Measurements from ENCODE around the gene HTR3A. TPM values are rescaled to one million over a fixed set of nuclear protein-coding genes. Genes with fewer than 3 reads are reported as not detected.

HTR3A gene
- total RNA-seq, 1 donor from 2014 or later: not detected

DNA sequence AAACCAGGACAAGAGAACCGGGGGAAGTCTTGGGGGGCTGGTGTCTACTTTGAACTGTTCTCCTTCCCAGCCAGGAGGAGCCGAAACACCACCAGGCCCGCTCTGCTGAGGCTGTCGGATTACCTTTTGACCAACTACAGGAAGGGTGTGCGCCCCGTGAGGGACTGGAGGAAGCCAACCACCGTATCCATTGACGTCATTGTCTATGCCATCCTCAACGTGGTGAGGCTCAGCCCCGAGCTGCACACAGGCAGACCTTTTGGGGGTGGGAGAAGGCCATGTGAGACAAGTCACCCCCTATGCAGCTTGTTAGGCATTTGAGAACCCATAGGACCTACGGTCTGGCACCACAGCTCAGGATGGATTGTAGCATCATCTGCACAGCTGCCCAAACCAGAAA lies 2.8 kb downstream of the HTR3A start:
- H3K36me3 Mint-ChIP-seq (ENCODE audit: low read depth, unreplicated experiment): no peaks in the 10 kb centered on the region
- TF ChIP-seq, protein P1, sequence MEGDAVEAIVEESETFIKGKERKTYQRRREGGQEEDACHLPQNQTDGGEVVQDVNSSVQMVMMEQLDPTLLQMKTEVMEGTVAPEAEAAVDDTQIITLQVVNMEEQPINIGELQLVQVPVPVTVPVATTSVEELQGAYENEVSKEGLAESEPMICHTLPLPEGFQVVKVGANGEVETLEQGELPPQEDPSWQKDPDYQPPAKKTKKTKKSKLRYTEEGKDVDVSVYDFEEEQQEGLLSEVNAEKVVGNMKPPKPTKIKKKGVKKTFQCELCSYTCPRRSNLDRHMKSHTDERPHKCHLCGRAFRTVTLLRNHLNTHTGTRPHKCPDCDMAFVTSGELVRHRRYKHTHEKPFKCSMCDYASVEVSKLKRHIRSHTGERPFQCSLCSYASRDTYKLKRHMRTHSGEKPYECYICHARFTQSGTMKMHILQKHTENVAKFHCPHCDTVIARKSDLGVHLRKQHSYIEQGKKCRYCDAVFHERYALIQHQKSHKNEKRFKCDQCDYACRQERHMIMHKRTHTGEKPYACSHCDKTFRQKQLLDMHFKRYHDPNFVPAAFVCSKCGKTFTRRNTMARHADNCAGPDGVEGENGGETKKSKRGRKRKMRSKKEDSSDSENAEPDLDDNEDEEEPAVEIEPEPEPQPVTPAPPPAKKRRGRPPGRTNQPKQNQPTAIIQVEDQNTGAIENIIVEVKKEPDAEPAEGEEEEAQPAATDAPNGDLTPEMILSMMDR (IDR thresholded peaks at IDR 0.05; ENCODE audit: unreplicated experiment): no peak
- H3K27ac Mint-ChIP-seq (ENCODE audit: unreplicated experiment): no peak overlapping the region
- DNase-seq (ENCODE audit: low spot score): no peak
- H3K4me3 Mint-ChIP-seq (ENCODE audit: unreplicated experiment): no peak overlapping the region
- H3K9me3 Mint-ChIP-seq (ENCODE audit: unreplicated experiment): no peaks in the 10 kb centered on the region
- H3K4me1 Mint-ChIP-seq (ENCODE audit: unreplicated experiment): peaks cover 12% of the 10 kb centered on the region
- H3K27me3 Mint-ChIP-seq (ENCODE audit: unreplicated experiment): peaks cover 2% of the 10 kb centered on the region

DNA sequence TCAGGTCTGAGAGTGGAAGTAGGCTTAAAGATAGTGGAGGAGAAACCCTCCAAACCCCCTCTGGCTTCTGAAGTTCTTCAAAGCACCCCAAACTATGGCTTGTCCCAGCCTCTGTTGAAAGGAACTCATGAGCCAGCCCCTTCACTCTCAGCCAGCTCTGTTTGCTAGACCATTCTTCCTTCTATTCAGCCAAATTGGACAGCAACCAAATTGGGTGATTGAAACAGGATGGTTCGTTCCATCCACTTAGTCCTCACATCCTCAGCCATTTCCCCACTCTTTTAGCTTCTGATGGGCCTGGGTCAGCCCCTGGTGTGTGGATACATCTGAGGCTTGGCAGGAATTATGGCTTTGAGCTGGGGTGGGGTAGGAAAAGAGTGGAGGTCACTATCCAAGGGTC lies 4.5 kb downstream of the HTR3A start:
- H3K36me3 Mint-ChIP-seq (ENCODE audit: low read depth, unreplicated experiment): no peaks in the 10 kb centered on the region
- H3K4me3 Mint-ChIP-seq (ENCODE audit: unreplicated experiment): no peak overlapping the region
- H3K27me3 Mint-ChIP-seq (ENCODE audit: unreplicated experiment): peaks cover 2% of the 10 kb centered on the region
- H3K4me1 Mint-ChIP-seq (ENCODE audit: unreplicated experiment): peaks cover 12% of the 10 kb centered on the region
- no peaks in the 10 kb centered on the region for H3K9me3 Mint-ChIP-seq (ENCODE audit: unreplicated experiment)
- H3K27ac Mint-ChIP-seq (ENCODE audit: unreplicated experiment): no peak overlapping the region
- no peak for DNase-seq (ENCODE audit: low spot score)
- TF ChIP-seq, protein P1 (IDR thresholded peaks at IDR 0.05; ENCODE audit: unreplicated experiment): no peak

GRCh38 chr11:113980785-113981184 lies 5.9 kb downstream of the HTR3A start:
- H3K27me3 Mint-ChIP-seq (ENCODE audit: unreplicated experiment): peaks cover 4% of the 10 kb centered on the region
- H3K4me1 Mint-ChIP-seq (ENCODE audit: unreplicated experiment): peaks cover 2% of the 10 kb centered on the region
- TF ChIP-seq, protein P1 (IDR thresholded peaks at IDR 0.05; ENCODE audit: unreplicated experiment): no peak
- H3K4me3 Mint-ChIP-seq (ENCODE audit: unreplicated experiment): no peak overlapping the region
- no peak for DNase-seq (ENCODE audit: low spot score)
- H3K9me3 Mint-ChIP-seq (ENCODE audit: unreplicated experiment): no peaks in the 10 kb centered on the region
- H3K27ac Mint-ChIP-seq (ENCODE audit: unreplicated experiment): no peak overlapping the region
- H3K36me3 Mint-ChIP-seq (ENCODE audit: low read depth, unreplicated experiment): no peaks in the 10 kb centered on the region

- H3K27me3 Mint-ChIP-seq (ENCODE audit: unreplicated experiment): peaks cover 4% of the 10 kb centered on the region
- TF ChIP-seq, protein P1 (IDR thresholded peaks at IDR 0.05; ENCODE audit: unreplicated experiment): no peak
- H3K27ac Mint-ChIP-seq (ENCODE audit: unreplicated experiment): no peak overlapping the region
Measured at GRCh38 chr11:113982306-113982705, 7.4 kb downstream of the HTR3A start.

GRCh38 chr11:113984781-113985180 lies 9.9 kb downstream of the HTR3A start:
- no peaks in the 10 kb centered on the region for H3K4me1 Mint-ChIP-seq (ENCODE audit: unreplicated experiment)
- peaks cover 2% of the 10 kb centered on the region for H3K27me3 Mint-ChIP-seq (ENCODE audit: unreplicated experiment)
- H3K36me3 Mint-ChIP-seq (ENCODE audit: low read depth, unreplicated experiment): no peaks in the 10 kb centered on the region
- DNase-seq (ENCODE audit: low spot score): no peak
- no peak overlapping the region for H3K4me3 Mint-ChIP-seq (ENCODE audit: unreplicated experiment)
- H3K9me3 Mint-ChIP-seq (ENCODE audit: unreplicated experiment): no peaks in the 10 kb centered on the region
- TF ChIP-seq, protein P1 (IDR thresholded peaks at IDR 0.05; ENCODE audit: unreplicated experiment): no peak
- no peak overlapping the region for H3K27ac Mint-ChIP-seq (ENCODE audit: unreplicated experiment)

More at GRCh38 chr11:113982306-113982705, 7.4 kb downstream of the HTR3A start:
- DNase-seq (ENCODE audit: low spot score): no peak
- no peaks in the 10 kb centered on the region for H3K36me3 Mint-ChIP-seq (ENCODE audit: low read depth, unreplicated experiment)
- H3K4me3 Mint-ChIP-seq (ENCODE audit: unreplicated experiment): no peak overlapping the region
- no peaks in the 10 kb centered on the region for H3K9me3 Mint-ChIP-seq (ENCODE audit: unreplicated experiment)
- no peaks in the 10 kb centered on the region for H3K4me1 Mint-ChIP-seq (ENCODE audit: unreplicated experiment)
